Left forelimb (tissue), 1 donor: ENCODE measurements around the gene COQ10B.
"Not testable (repeated sequence)": the region's sequence is repeated elsewhere in the genome, so short reads cannot be mapped to it uniquely, and the experiment has no call there.

Experiments
- DNase-seq: peaks from one replicate; pipeline ENCODE4 v3.0.0-alpha.2; 2018; ENCODE audit warnings: low spot score

The COQ10B gene

DNA sequence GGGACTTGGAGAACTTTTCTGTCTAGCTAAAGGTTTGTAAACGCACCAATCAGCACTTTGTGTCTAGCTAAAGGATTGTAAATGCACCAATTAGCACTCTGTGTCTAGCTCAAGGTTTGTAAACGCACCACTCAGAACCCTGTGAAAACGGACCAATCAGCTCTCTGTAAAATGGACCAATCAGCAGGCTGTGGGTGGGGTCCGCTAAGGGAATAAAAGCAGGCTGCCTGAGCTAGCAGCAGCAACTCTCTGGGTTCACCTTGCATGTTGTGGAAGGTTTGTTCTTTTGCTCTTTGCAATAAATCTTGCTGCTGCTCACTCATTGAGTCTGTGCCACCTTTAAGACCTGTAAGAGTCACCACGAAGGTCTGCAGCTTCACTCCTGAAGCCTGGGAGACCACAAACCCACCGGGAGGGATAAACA lies 2.4 kb upstream of the COQ10B start:
- DNase-seq: not testable (repeated sequence)

GRCh38 chr2:197452754-197453122 lies 614 bp upstream of the COQ10B start:
- no peak for DNase-seq

- DNase-seq: peak; percentile 81
Measured at GRCh38 chr2:197453914-197454398, 604 bp downstream of the COQ10B start.

DNA sequence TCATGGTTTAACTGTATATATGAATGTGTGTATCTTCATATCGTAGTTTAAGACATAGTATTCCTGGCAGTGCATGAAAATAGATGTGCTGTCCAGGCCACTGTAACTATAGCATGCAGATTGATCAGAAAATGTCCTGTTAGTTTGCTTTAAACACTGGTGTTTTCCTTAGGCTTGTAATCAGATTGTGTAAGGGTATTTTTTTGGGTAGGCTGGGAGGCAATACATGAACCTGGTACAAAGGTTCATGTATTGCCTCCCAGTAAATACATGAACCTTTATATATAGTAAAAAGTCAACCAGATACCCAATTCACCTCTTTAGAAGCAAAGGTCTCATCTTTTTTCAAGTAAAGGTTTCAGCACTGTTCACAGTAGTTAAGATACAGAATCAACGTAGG lies 1.6 kb downstream of the COQ10B start:
- DNase-seq: no peak

DNA sequence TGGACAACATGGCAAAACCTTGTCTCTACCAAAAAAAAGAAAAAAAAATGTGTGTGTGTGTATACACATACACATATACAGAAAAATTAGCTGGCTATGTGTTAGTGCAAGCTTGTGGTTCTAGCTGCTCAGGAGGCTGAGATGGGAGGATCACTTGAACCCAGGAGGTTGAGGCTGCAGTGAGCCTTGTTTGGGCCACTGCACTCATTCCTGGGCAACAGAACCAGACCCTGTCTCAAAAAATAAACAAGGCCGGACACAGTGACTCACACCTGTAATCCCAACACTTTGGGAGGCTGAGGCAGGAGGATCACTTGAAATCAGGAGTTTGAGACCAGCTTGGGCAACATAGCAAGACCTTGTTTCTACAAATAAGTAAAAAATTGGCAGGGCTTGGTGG lies 2.1 kb downstream of the COQ10B start:
- no peak for DNase-seq

DNA sequence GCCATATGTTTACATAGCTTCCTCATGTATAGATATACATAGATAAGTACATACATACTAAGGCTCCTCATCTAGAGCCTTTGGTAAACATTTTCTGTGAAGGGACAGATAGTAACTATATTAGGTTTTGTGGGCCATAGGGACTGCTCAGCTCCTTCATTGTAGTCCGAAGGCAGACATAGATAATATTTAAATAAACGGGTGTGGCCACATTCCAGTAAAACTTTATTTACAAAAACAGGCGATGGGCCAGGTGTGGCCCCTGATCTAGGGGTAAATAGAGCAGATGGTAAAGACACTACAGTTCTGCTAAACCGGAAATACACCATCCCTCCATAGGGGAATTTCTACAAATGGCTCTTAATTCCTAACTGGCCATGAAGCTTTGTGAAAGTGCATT lies 7.3 kb downstream of the COQ10B start:
- DNase-seq: no peak

DNA sequence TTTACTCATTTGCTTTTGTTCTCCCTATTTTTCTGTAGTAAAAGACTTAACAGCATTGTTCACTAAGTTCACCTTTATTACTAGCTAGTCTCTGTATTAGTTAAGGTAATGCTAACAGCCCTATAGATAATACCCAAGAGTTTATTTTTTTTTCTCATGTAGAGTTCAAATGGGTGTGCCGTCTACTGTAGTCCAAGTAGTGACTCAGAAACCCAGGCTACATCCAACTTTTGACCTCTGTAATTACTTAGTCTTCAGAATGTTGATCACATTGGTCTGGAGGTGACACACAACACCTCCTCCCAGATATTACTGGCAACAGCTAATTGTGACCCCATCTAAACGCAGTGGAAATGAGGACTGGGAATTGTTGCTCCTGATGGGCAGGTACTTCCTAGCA lies 7.7 kb downstream of the COQ10B start:
- no peak for DNase-seq

DNA sequence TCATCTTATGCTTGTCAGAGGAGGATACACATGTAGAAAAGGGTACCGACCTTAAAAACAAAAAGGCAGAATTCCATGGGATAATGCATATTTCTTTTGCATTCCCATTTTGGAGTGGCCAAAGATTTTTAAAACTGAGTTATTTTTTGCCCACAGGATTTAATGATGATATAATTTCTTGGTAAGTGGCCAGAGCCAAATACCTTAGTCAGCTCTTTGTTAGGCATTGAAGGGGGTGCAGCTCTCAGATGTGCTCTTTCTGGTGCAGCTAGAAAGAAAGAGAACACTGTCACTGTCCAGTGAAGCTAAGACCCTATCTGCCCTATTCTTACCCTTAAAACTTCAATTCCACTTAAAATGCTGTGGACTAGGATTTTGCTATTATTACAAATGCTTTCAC lies 10.8 kb downstream of the COQ10B start:
- DNase-seq: no peak

DNA sequence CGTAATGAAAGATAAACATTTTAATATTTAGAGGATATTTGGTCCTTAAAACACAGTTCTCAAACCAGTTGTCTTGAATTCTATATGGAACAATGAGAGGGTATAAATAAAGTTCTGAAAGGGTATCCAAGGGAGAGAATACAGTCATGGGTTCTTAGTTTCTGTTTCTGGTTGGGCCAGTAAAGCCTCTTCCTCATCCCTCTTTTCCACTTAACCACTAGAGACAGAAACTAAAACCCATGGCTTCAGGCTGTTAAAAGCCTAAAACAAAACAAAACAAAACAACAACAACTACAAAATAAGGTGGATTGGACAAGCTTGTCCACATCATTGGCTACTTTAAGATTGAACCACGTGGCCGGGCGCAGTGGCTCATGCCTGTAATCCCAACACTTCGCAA lies 18.8 kb downstream of the COQ10B start:
- no peak for DNase-seq

GRCh38 chr2:197477797-197478196 lies 24.4 kb downstream of the COQ10B start:
- no peak for DNase-seq

- DNase-seq: no peak
Measured at GRCh38 chr2:197480165-197481036, 27.0 kb downstream of the COQ10B start.

DNA sequence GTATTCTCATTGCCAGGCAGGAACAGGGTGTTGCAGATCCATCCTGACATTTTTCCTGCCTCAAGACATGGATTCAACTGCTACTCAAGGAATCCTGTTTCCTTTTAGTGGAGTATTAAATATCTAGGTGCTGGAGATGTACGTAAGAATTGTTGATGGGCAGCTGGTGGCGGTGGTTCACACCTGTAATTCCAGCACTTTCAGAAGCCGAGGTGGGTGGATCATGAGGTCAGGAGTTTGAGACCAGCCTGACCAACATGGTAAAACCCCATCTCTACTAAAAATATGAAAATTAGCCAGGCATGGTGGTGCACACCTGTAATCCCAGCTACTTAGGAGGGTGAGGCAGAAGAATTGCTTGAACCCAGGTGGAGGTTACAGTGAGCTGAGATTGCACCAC lies 30.9 kb downstream of the COQ10B start:
- not testable (repeated sequence) for DNase-seq

GRCh38 chr2:197486175-197486574 lies 32.8 kb downstream of the COQ10B start:
- no peak for DNase-seq

GRCh38 chr2:197487385-197487784 lies 34.0 kb downstream of the COQ10B start:
- DNase-seq: no peak

GRCh38 chr2:197495433-197496134 lies 42.2 kb downstream of the COQ10B start:
- DNase-seq: no peak

- no peak for DNase-seq
Measured at GRCh38 chr2:197496695-197497094, 43.3 kb downstream of the COQ10B start.

DNA sequence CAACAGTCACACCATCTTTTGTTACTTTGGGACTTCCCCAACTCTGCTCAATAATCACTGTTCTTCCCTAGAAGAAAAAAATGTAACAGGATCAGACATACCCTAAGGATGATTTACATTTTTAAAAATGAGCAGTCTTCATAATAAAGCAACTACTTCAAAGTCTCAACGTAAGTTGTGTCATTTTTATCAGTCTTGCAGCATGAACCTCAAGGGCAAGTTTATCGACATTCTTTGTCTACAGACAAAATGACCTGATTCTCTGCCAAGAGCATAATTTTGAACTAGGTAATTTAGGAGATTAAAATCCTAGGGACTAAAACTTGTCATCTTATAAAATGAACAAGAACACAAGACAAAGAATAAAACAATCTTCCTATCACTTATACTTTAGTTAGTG lies 44.0 kb downstream of the COQ10B start:
- no peak for DNase-seq

GRCh38 chr2:197498235-197498936 lies 45.0 kb downstream of the COQ10B start:
- no peak for DNase-seq

DNA sequence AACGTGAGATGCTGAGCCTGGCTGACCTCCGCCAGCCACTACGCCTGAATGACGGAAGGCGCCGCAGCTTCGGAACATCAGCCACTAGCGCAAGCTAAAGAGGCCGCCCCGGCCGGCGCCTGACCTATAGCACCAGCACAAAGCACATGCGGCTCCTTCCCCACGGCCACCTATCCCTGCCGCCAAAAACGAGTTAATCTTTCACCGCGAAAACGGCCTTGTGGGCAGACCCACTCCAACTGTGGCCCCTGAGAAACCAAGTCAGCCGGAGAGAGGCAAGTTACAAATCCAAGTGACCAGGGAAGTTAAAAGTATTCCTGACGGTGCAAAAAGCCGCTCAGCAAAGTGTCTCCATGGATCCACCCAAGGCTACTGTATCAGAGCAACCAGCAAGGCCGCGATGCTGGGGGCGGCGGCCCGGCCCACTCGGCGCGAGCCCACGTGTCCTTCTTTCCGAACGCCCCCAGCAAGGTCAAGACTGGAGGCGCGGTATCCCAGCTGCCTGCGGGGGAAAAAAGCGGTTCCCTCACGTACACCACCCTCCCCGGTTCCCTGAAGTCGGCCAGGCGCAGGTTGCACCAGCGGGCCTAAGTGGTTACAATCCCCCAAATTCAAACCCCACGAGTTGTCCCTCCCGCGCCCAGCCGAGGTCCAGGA lies 45.7 kb downstream of the COQ10B start:
- peak; percentile 73 for DNase-seq

GRCh38 chr2:197499594-197500502 lies 46.5 kb downstream of the COQ10B start, which contains the start of the genes HSPD1 and HSPE1:
Gene HSPD1, minus strand, starts transcription at chr2:197499840. Its CDS starts 992 bp downstream, at chr2:197498848.
Gene HSPE1, plus strand, starts transcription at chr2:197500379. Its CDS starts 58 bp downstream, at chr2:197500437.
- peak; percentile 98 for DNase-seq
